Right atrium auricular region (tissue), 2 donors: ENCODE measurements around the gene CORO2B. TPM values are rescaled to one million over a fixed set of nuclear protein-coding genes. Genes with fewer than 3 reads are reported as not detected.
A peak's percentile ranks its signal among the peaks of the same experiment; 100 is the strongest.
"Not testable (repeated sequence)": the region's sequence is repeated elsewhere in the genome, so short reads cannot be mapped to it uniquely, and the experiment has no call there.

Experiments used
- DNase-seq: peaks from one replicate; pipeline ENCODE4 v3.0.0-alpha.2; 2019; ENCODE audit warnings: low spot score
- H3K27ac ChIP-seq, 2 donors: fragments of 200-600 bp; sonication (generic); 1 replicate in 1 of 2; 2 replicates in 1 of 2; pipeline ENCODE4 v1.5.1; 2016 to 2019
- H3K27me3 ChIP-seq, 2 donors: fragments of 200-600 bp; sonication (generic); one replicate each; pipeline versions ENCODE4 v1.5.1 to v1.6.0; 2017 to 2019
- H3K36me3 ChIP-seq: fragments of 200-600 bp; sonication (generic); one replicate; pipeline ENCODE4 v1.5.1; 2016
- H3K4me1 ChIP-seq, 2 donors: fragments of 200-600 bp; sonication (generic); one replicate each; pipeline versions ENCODE4 v1.5.1 to v1.6.0; 2017 to 2019
- H3K4me3 ChIP-seq, 2 donors: fragments of 200-600 bp; sonication (generic); 1 replicate in 1 of 2; 2 replicates in 1 of 2; pipeline ENCODE4 v1.5.1; 2017 to 2019; ENCODE audit warnings: mild to moderate bottlenecking in 1 of 2, moderate library complexity in 1 of 2
- H3K9me3 ChIP-seq, 2 donors: fragments of 200-600 bp; sonication (generic); one replicate each; pipeline ENCODE4 v1.5.1; 2019
- total RNA-seq, 2 donors: library from RNA; depleted of rRNA; stranded (reverse); fragments of >200 nt; gene quantifications; one replicate each; pipeline ENCODE4 v1.1.0, GENCODE V29; 2016
- TF ChIP-seq, protein P1 (sequence below), 2 donors: fragments of 200-600 bp; sonication (generic); IDR thresholded peaks; one replicate each; pipeline ENCODE4 v1.5.1; 2019; ENCODE audit warnings: antibody characterized with exemption in 2 of 2

Gene CORO2B
- total RNA-seq, 2 donors from 2014 or later = 6.0 to 9.7 TPM

DNA sequence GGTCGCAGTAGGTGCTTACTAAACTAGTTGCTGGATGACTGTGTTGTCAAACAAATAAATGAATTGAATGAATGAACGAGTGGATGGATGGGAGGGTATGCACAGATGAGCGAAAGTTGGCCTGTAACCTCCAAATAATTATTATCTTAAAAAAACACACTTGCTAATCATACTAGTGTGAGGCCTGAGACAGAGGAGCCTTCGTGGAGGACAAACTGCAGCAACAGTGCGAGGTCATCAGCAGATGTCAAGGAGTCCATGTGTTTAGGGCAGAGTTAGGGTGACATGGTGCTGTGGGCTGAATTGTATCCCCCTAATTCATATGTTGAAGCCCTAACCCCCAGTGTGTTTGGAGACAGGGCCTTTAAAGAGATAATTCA lies 24.4 kb downstream of the CORO2B start:
- no peak overlapping the region for H3K27ac ChIP-seq
- no peak overlapping the region for H3K4me3 ChIP-seq
- TF ChIP-seq, protein P1, sequence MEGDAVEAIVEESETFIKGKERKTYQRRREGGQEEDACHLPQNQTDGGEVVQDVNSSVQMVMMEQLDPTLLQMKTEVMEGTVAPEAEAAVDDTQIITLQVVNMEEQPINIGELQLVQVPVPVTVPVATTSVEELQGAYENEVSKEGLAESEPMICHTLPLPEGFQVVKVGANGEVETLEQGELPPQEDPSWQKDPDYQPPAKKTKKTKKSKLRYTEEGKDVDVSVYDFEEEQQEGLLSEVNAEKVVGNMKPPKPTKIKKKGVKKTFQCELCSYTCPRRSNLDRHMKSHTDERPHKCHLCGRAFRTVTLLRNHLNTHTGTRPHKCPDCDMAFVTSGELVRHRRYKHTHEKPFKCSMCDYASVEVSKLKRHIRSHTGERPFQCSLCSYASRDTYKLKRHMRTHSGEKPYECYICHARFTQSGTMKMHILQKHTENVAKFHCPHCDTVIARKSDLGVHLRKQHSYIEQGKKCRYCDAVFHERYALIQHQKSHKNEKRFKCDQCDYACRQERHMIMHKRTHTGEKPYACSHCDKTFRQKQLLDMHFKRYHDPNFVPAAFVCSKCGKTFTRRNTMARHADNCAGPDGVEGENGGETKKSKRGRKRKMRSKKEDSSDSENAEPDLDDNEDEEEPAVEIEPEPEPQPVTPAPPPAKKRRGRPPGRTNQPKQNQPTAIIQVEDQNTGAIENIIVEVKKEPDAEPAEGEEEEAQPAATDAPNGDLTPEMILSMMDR (IDR thresholded peaks at IDR 0.05) = no peak
- DNase-seq = no peak
- peaks cover 0 to 76% of the 10 kb centered on the region in 2 donors for H3K4me1 ChIP-seq
- no peaks in the 10 kb centered on the region for H3K27me3 ChIP-seq
- H3K9me3 ChIP-seq = no peaks in the 10 kb centered on the region
- H3K36me3 ChIP-seq = no peaks in the 10 kb centered on the region

DNA sequence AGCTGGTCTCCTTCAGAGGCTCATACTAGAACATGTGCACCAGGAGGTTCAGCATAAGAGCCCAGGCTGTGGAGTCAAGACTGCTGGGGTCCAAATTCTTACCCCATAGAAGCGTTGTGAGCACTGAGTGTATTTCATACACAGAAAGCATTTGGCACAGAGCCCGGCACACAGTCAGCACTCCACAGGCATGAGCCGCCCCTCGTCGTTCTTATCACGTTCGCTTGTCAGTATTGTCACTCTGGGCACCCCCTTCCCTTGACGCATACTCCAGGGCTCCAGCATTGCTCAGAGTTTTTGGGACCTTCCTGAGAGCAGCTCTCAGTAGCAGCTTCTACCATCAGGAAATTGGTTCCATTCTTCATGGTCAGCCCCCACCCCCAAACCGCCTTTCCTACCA lies 25.2 kb downstream of the CORO2B start:
- TF ChIP-seq, protein P1 (IDR thresholded peaks at IDR 0.05) = no peak
- DNase-seq = no peak
- H3K36me3 ChIP-seq = no peaks in the 10 kb centered on the region
- H3K9me3 ChIP-seq = no peaks in the 10 kb centered on the region
- no peaks in the 10 kb centered on the region for H3K27me3 ChIP-seq
- H3K27ac ChIP-seq = no peak overlapping the region
- peaks cover 0 to 76% of the 10 kb centered on the region in 2 donors for H3K4me1 ChIP-seq
- no peak overlapping the region for H3K4me3 ChIP-seq

DNA sequence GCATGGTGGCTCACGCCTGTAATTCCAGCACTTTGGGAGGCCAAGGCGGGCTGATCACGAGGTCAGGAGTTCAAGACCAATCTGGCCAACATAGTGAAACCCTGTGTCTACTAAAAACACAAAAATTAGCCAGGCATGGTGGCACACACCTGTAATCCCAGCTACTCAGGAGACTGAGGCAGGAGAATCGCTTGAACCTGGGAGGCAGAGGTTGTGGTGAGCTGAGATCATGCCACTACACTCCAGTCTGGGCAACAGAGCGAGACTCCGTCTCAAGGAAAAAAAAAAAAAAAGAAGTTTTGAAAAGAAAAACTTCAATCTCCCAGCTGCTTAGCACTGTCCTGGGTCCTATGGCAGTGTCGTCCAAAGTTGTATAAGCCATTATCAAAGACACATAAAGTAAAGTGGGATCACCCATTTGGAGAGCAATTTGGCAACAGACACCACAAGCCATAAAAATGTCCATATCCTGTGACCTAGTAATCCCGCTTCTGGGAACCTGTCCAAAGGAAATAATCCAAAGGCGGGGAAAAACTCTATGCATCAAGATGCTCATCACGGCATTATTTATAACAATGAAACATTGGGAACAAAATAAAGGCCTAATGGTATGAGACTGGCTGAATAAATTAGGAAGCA lies 26.2 kb downstream of the CORO2B start:
- H3K36me3 ChIP-seq, H3K4me3 ChIP-seq, DNase-seq, H3K9me3 ChIP-seq, H3K27ac ChIP-seq, H3K27me3 ChIP-seq: not testable (repeated sequence)
- H3K4me1 ChIP-seq = peaks cover 0 to 76% of the 10 kb centered on the region in 2 donors

DNA sequence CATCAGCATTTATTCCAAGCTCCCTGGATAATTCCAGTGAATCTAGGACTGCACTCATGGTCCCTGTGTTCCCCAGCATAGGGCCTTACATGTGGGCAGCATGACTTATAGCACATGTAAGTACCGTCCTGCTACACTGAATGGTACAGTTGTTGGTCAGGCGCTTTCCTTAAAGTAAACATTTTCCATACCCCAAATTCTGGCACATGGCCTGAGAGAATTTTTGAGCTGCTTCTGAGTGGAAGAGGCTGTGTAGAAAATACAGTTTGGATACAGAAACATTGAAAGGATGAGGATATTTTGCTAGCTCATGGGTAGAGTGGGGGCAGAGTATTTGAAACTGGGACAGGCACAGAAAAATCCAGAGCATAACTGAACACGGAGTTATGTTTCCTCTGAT lies 27.6 kb downstream of the CORO2B start:
- TF ChIP-seq, protein P1 (IDR thresholded peaks at IDR 0.05) = no peak
- no peaks in the 10 kb centered on the region for H3K27me3 ChIP-seq
- H3K4me1 ChIP-seq = peaks cover 0 to 67% of the 10 kb centered on the region in 2 donors
- H3K36me3 ChIP-seq = no peaks in the 10 kb centered on the region
- H3K9me3 ChIP-seq = no peaks in the 10 kb centered on the region
- no peak overlapping the region for H3K27ac ChIP-seq
- DNase-seq = no peak
- H3K4me3 ChIP-seq = no peak overlapping the region

DNA sequence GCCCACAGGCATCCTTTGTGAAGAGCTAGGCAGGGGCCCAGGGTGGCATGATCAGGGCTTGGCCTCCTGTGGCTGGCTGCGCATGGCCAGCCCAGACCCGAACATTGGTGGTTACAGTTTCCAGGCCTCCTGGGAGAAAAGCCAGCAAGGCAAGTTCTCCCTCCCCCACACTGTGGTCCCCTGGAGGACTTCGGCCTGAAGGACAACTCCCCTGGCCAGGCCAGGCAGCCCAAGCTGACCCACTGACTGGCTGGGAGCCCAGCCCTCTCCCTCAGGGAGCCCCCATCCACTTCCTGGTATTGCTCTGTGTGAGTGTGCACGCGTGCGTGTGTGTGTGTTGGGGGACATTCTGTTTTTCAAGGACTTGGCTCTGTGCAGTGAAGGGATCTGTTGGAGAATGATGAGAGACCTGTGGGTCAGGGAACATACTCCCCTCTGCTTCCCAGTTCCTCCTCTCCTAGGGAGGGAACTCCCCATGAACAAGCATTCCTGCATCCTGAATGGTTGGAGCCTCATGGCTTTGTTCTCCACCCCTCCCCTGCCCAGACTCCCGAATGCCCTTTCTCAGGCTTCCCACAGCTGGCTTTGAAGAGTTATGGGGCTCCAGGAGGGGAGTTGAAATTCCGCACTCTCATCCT lies 29.5 kb downstream of the CORO2B start:
- peaks cover 0 to 52% of the 10 kb centered on the region in 2 donors for H3K4me1 ChIP-seq
- H3K4me3 ChIP-seq = no peak overlapping the region
- DNase-seq = peak; percentile 93

DNA sequence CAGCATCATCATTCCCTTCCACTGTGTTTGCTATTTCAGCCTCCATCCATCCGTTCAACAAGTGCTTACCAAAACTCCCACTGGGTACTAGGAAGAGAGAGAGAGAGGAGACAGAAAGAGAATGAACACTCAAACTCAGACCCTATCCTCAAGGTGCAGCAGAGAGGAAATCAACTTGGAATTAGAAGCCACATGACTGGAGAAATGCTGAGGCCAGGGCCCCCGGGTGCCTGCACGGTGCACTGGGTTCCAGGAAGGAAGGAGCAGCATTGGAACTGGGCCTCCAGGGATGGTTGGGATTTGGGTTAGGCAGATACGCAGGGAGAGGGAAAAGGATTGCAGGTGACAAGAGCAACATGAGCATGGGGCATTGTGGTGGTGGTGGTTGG lies 30.0 kb downstream of the CORO2B start:
- peaks cover 0 to 57% of the 10 kb centered on the region in 2 donors for H3K4me1 ChIP-seq
- TF ChIP-seq, protein P1 (IDR thresholded peaks at IDR 0.05) = no peak
- H3K9me3 ChIP-seq = no peaks in the 10 kb centered on the region
- peak overlapping the region; percentile 74 to 84 for H3K27ac ChIP-seq
- H3K4me3 ChIP-seq = no peak overlapping the region
- H3K36me3 ChIP-seq = no peaks in the 10 kb centered on the region
- no peak for DNase-seq
- H3K27me3 ChIP-seq = no peaks in the 10 kb centered on the region

More for the DNA sequence above, 29.5 kb downstream of the CORO2B start:
- TF ChIP-seq, protein P1 (IDR thresholded peaks at IDR 0.05) = no peak
- no peaks in the 10 kb centered on the region for H3K36me3 ChIP-seq
- no peaks in the 10 kb centered on the region for H3K27me3 ChIP-seq
- no peaks in the 10 kb centered on the region for H3K9me3 ChIP-seq
- H3K27ac ChIP-seq = peak overlapping the region; percentile 74 to 84
